ENCODE results near the gene LHX4.

Gene LHX4

DNA sequence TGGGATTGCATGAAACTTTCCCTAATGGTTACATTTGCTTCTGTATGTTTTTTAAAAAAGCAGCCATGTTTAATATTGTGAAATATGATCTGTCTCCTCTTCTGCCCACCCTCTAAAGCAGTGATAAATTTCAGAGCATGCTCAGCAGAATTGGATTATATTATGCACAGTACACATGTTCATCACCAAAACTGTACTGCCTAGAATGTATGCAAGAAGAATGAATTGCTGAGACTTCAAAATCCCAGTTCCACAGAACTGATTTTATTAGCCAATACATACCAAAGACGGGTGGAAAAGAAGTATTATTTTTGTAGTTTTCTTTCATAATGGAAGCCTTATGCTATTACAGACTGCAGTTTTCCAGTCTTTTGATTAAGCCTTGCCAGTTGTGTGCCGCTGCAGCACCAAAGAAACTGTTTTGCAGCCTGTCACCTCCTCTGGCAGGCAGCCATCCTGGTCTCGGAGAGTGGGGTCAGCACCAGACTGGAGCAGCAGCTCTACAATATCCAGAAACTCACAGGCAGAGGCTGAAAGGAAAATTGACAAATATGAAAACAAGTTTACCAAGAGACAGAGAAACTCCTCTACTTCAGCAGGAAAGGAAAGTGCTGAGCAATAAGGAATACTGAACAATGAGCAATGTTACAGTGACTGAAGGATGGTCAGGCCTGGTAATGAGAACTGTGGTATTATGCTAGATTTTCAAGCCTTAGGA is 58.1 kb downstream of the LHX4 start:
- Histone ChIP-seq H3K9me3 (ENCODE audit: insufficient read depth, low read length) (no peaks in the 10 kb centered on the region), H3K9ac (ENCODE audit: insufficient read length, low read depth) (no peak overlapping the region), H3K4me1 (ENCODE audit: insufficient read depth, insufficient read length) (no peaks in the 10 kb centered on the region), H3K27me3 (ENCODE audit: insufficient read depth, insufficient read length) (no peaks in the 10 kb centered on the region), H3K4me3 (ENCODE audit: insufficient read length, low read depth) (no peak overlapping the region), H3K36me3 (ENCODE audit: insufficient read depth, insufficient read length, low read length) (peaks cover 20% of the 10 kb centered on the region)
- TF ChIP-seq SUZ12 (IDR thresholded peaks at IDR 0.05; ENCODE audit: extremely low read depth, insufficient read depth, insufficient read length) (no peak), ZNF274 (IDR thresholded peaks at IDR 0.05; ENCODE audit: low read depth, low read length) (no peak), YY1 (IDR thresholded peaks at IDR 0.05; ENCODE audit: insufficient read depth, insufficient read length) (no peak)
- DNase-seq (ENCODE audit: low read depth, low spot score) = no peak

DNA sequence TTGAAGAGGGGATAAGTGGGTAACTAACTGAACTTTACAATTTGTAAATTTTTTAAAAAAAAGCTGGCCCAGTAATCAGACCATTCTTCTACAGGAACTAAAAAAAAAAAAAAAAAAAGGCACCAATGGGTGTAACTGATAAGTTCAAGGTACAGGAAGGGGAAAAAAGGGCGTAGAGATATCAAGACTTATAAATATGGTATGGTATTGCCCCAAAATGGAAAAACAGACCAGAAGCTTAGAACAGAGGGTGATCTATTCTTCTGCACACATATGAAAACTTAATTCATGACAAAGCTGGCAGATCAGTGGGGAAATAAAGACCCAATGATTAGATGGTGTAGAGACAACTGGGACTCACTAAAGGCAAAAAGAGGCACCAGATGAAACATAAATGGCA is 58.9 kb downstream of the LHX4 start:
- DNase-seq (ENCODE audit: low read depth, low spot score) = no peak
- no peaks in the 10 kb centered on the region for H3K27me3 ChIP-seq (ENCODE audit: insufficient read depth, insufficient read length)
- H3K4me1 ChIP-seq (ENCODE audit: insufficient read depth, insufficient read length) = no peaks in the 10 kb centered on the region
- H3K9ac ChIP-seq (ENCODE audit: insufficient read length, low read depth) = no peak overlapping the region
- peaks cover 20% of the 10 kb centered on the region for H3K36me3 ChIP-seq (ENCODE audit: insufficient read depth, insufficient read length, low read length)
- no peaks in the 10 kb centered on the region for H3K9me3 ChIP-seq (ENCODE audit: insufficient read depth, low read length)
- H3K4me3 ChIP-seq (ENCODE audit: insufficient read length, low read depth) = no peak overlapping the region
- TF ChIP-seq YY1 (IDR thresholded peaks at IDR 0.05; ENCODE audit: insufficient read depth, insufficient read length) (no peak), SUZ12 (IDR thresholded peaks at IDR 0.05; ENCODE audit: extremely low read depth, insufficient read depth, insufficient read length) (no peak), ZNF274 (IDR thresholded peaks at IDR 0.05; ENCODE audit: low read depth, low read length) (no peak)

- Histone ChIP-seq H3K27me3 (ENCODE audit: insufficient read depth, insufficient read length) (no peaks in the 10 kb centered on the region), H3K9ac (ENCODE audit: insufficient read length, low read depth) (no peak overlapping the region), H3K9me3 (ENCODE audit: insufficient read depth, low read length) (no peaks in the 10 kb centered on the region), H3K4me3 (ENCODE audit: insufficient read length, low read depth) (no peak overlapping the region), H3K4me1 (ENCODE audit: insufficient read depth, insufficient read length) (no peaks in the 10 kb centered on the region), H3K36me3 (ENCODE audit: insufficient read depth, insufficient read length, low read length) (peaks cover 23% of the 10 kb centered on the region)
- DNase-seq (ENCODE audit: low read depth, low spot score) = no peak
- no peak for TF ChIP-seq ZNF274 (IDR thresholded peaks at IDR 0.05; ENCODE audit: low read depth, low read length)
- TF ChIP-seq SUZ12 (IDR thresholded peaks at IDR 0.05; ENCODE audit: extremely low read depth, insufficient read depth, insufficient read length) = no peak
- TF ChIP-seq YY1 (IDR thresholded peaks at IDR 0.05; ENCODE audit: insufficient read depth, insufficient read length) = no peak
These were observed 60.4 kb downstream of the LHX4 start for GRCh38 chr1:180290265-180291001.

DNA sequence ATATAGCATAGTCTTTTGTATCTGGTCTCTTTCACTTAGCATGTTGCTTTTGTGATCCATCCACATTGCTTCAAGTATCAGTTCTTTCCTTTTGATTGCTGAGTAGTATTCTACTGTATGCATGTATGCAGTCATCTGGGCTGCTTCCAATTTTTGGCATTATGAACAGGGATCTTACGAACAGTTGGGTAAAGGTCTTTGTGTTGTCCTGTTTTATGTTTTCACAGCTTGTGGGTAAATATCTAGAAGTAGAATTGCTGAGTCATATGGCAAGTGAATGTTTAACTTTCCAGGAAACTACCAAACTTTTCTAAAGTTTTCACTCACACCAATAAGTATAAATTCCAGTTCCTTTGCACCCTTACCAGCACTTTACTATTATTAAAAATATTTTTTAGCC is 60.9 kb downstream of the LHX4 start:
- Histone ChIP-seq H3K4me3 (ENCODE audit: insufficient read length, low read depth) (no peak overlapping the region), H3K4me1 (ENCODE audit: insufficient read depth, insufficient read length) (no peaks in the 10 kb centered on the region), H3K36me3 (ENCODE audit: insufficient read depth, insufficient read length, low read length) (peaks cover 23% of the 10 kb centered on the region), H3K9ac (ENCODE audit: insufficient read length, low read depth) (no peak overlapping the region), H3K9me3 (ENCODE audit: insufficient read depth, low read length) (no peaks in the 10 kb centered on the region), H3K27me3 (ENCODE audit: insufficient read depth, insufficient read length) (no peaks in the 10 kb centered on the region)
- no peak for DNase-seq (ENCODE audit: low read depth, low spot score)
- no peak for TF ChIP-seq ZNF274 (IDR thresholded peaks at IDR 0.05; ENCODE audit: low read depth, low read length)
- TF ChIP-seq SUZ12 (IDR thresholded peaks at IDR 0.05; ENCODE audit: extremely low read depth, insufficient read depth, insufficient read length) = no peak
- TF ChIP-seq YY1 (IDR thresholded peaks at IDR 0.05; ENCODE audit: insufficient read depth, insufficient read length) = no peak

DNA sequence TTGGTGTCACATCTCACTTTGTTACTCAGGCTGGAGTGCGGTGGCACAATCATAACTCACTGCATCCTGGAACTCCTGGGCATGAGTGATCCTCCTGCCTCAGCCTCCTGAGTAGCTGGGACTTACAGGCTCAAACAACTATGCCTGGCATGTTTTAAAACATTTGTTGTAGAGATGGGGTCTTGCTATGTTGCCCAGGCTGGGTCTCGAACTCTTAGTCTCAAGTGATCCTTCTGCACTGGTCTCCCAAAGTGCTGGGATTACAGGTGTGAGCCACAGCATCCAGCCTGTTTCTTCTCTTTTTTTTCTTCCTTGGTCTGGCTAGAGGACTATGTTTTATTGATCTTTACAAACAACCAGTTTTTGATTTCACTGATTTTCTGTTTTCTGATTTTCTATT is 64.6 kb downstream of the LHX4 start:
- TF ChIP-seq SUZ12 (IDR thresholded peaks at IDR 0.05; ENCODE audit: extremely low read depth, insufficient read depth, insufficient read length) (no peak), YY1 (IDR thresholded peaks at IDR 0.05; ENCODE audit: insufficient read depth, insufficient read length) (no peak), ZNF274 (IDR thresholded peaks at IDR 0.05; ENCODE audit: low read depth, low read length) (no peak)
- H3K27me3 ChIP-seq (ENCODE audit: insufficient read depth, insufficient read length) = no peaks in the 10 kb centered on the region
- no peaks in the 10 kb centered on the region for H3K9me3 ChIP-seq (ENCODE audit: insufficient read depth, low read length)
- H3K4me1 ChIP-seq (ENCODE audit: insufficient read depth, insufficient read length) = no peaks in the 10 kb centered on the region
- no peak overlapping the region for H3K4me3 ChIP-seq (ENCODE audit: insufficient read length, low read depth)
- H3K36me3 ChIP-seq (ENCODE audit: insufficient read depth, insufficient read length, low read length) = peaks cover 3% of the 10 kb centered on the region
- H3K9ac ChIP-seq (ENCODE audit: insufficient read length, low read depth) = no peak overlapping the region
- no peak for DNase-seq (ENCODE audit: low read depth, low spot score)

DNA sequence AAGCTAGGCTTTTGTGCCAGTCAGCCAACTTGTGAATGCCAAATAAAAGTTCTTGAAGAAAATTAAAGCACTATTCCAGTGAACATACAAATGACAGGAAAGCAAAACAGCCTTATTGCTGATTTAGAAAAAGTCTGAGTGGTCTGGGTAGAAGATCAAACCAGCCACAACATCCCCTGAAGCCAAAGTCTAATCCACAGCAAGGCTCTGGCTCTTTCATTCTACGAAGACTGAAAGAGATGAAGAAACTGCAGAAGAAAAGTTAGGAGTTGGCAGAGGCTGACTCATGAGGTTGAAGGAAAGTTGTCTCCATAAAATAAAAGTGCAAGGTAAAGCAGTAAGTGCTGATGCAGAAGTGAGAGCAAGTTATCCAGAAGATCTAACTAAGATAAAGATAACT is 65.9 kb downstream of the LHX4 start:
- Histone ChIP-seq H3K4me1 (ENCODE audit: insufficient read depth, insufficient read length) (no peaks in the 10 kb centered on the region), H3K27me3 (ENCODE audit: insufficient read depth, insufficient read length) (no peaks in the 10 kb centered on the region), H3K36me3 (ENCODE audit: insufficient read depth, insufficient read length, low read length) (peaks cover 3% of the 10 kb centered on the region), H3K4me3 (ENCODE audit: insufficient read length, low read depth) (no peak overlapping the region), H3K9me3 (ENCODE audit: insufficient read depth, low read length) (no peaks in the 10 kb centered on the region), H3K9ac (ENCODE audit: insufficient read length, low read depth) (no peak overlapping the region)
- TF ChIP-seq YY1 (IDR thresholded peaks at IDR 0.05; ENCODE audit: insufficient read depth, insufficient read length) = no peak
- no peak for TF ChIP-seq SUZ12 (IDR thresholded peaks at IDR 0.05; ENCODE audit: extremely low read depth, insufficient read depth, insufficient read length)
- TF ChIP-seq ZNF274 (IDR thresholded peaks at IDR 0.05; ENCODE audit: low read depth, low read length) = no peak
- DNase-seq (ENCODE audit: low read depth, low spot score) = no peak

GRCh38 chr1:180299479-180300221 is 69.6 kb downstream of the LHX4 start:
- no peak for TF ChIP-seq ZNF274 (IDR thresholded peaks at IDR 0.05; ENCODE audit: low read depth, low read length)
- no peak for TF ChIP-seq SUZ12 (IDR thresholded peaks at IDR 0.05; ENCODE audit: extremely low read depth, insufficient read depth, insufficient read length)
- no peak for TF ChIP-seq YY1 (IDR thresholded peaks at IDR 0.05; ENCODE audit: insufficient read depth, insufficient read length)
- Histone ChIP-seq H3K4me1 (ENCODE audit: insufficient read depth, insufficient read length) (no peaks in the 10 kb centered on the region), H3K9me3 (ENCODE audit: insufficient read depth, low read length) (no peaks in the 10 kb centered on the region), H3K36me3 (ENCODE audit: insufficient read depth, insufficient read length, low read length) (peaks cover 2% of the 10 kb centered on the region), H3K4me3 (ENCODE audit: insufficient read length, low read depth) (no peak overlapping the region), H3K27me3 (ENCODE audit: insufficient read depth, insufficient read length) (no peaks in the 10 kb centered on the region), H3K9ac (ENCODE audit: insufficient read length, low read depth) (no peak overlapping the region)
- DNase-seq (ENCODE audit: low read depth, low spot score) = no peak

Data from NT2/D1 (cell line).